HG03378 (cell line): ENCODE measurements around the gene MEFV.
A peak's percentile ranks its signal among the peaks of the same experiment; 100 is the strongest.

Experiments used
- ATAC-seq: cut with Tn5 transposase; IDR thresholded peaks from one replicate; pipeline ENCODE4 v1.9.1; 2021; ENCODE audit warnings: mild to moderate bottlenecking, moderate library complexity; ENCODE audit not compliant: unreplicated experiment

MEFV gene

GRCh38 chr16:3268294-3268693 lies 11.9 kb upstream of the MEFV start:
- no peak for ATAC-seq

GRCh38 chr16:3266873-3267537 lies 10.6 kb upstream of the MEFV start:
- ATAC-seq = no peak

- peak; percentile 72 for ATAC-seq
Measured at GRCh38 chr16:3264137-3265036, 8.0 kb upstream of the MEFV start.

- ATAC-seq = no peak
Measured at GRCh38 chr16:3262517-3262916, 6.1 kb upstream of the MEFV start.

- no peak for ATAC-seq
Measured at GRCh38 chr16:3259836-3260235, 3.4 kb upstream of the MEFV start.

- ATAC-seq = no peak
Measured at GRCh38 chr16:3256866-3257465, 533 bp upstream of the MEFV start.

- ATAC-seq = no peak
Measured at GRCh38 chr16:3254309-3254708, 2.1 kb downstream of the MEFV start.

- ATAC-seq = no peak
Measured at GRCh38 chr16:3252967-3253366, 3.5 kb downstream of the MEFV start.

- no peak for ATAC-seq
Measured at GRCh38 chr16:3249451-3249850, 7.0 kb downstream of the MEFV start.

GRCh38 chr16:3249020-3249419 lies 7.4 kb downstream of the MEFV start:
- ATAC-seq = no peak

GRCh38 chr16:3248596-3248995 lies 7.8 kb downstream of the MEFV start:
- ATAC-seq = no peak

GRCh38 chr16:3246876-3247275 lies 9.6 kb downstream of the MEFV start:
- no peak for ATAC-seq

- no peak for ATAC-seq
Measured at GRCh38 chr16:3246002-3246401, 10.4 kb downstream of the MEFV start.

GRCh38 chr16:3243882-3244281 lies 12.6 kb downstream of the MEFV start:
- no peak for ATAC-seq

- ATAC-seq = no peak
Measured at GRCh38 chr16:3242709-3243108, 13.7 kb downstream of the MEFV start.

GRCh38 chr16:3241761-3242160 lies 14.7 kb downstream of the MEFV start:
- no peak for ATAC-seq

- no peak for ATAC-seq
Measured at GRCh38 chr16:3235856-3236669, 20.4 kb downstream of the MEFV start.

- peak; percentile 90 for ATAC-seq
Measured at GRCh38 chr16:3234857-3235561, 21.4 kb downstream of the MEFV start, which contains the start of gene ZNF200. TSS of gene ZNF200 (minus strand) at chr16:3235158. CDS start at chr16:3233755, 1,403 bp downstream.

- ATAC-seq = no peak
Measured at GRCh38 chr16:3234543-3234856, 21.9 kb downstream of the MEFV start.

- no peak for ATAC-seq
Measured at GRCh38 chr16:3223913-3224515, 32.4 kb downstream of the MEFV start.
